ENCODE data around the gene LILRB2.
"Not testable (repeated sequence)": the region's sequence is repeated elsewhere in the genome, so short reads cannot be mapped to it uniquely, and the experiment has no call there.

LILRB2 gene

GRCh38 chr19:54302257-54302656 is 21.3 kb upstream of the LILRB2 start:
- no peak overlapping the region for H3K4me3 ChIP-seq (ENCODE audit: low read length in 2 of 2)

DNA sequence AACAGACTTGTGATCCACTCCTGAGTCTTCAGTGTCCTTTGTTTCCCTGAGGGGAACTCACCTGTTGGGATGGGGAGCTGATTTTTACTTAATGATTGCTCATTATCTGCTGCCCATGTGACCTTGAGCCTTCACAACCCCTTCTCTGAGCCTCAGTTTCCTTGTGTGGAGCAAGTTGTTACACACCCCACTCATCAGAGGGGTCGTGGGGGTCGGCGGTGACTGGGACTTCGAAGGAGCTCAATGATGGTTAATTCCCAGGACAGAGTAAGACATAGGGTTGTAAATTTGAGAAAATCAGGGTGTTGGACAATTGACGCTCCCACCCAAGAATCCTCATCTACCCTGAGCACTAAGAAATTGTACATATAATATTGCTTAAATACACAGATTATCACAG is 18.6 kb upstream of the LILRB2 start:
- H3K36me3 ChIP-seq (ENCODE audit: control insufficient read depth in 2 of 2, insufficient read depth in 2 of 2, low read length in 2 of 2) = no peaks in the 10 kb centered on the region
- no peaks in the 10 kb centered on the region for H3K4me1 ChIP-seq (ENCODE audit: control insufficient read depth, insufficient read depth, low read length)
- H3K27me3 ChIP-seq (ENCODE audit: control insufficient read depth in 1 of 2, insufficient read depth in 2 of 2, low read length in 2 of 2) = peaks cover 0 to 6% of the 10 kb centered on the region in 2 donors
- H3K4me3 ChIP-seq (ENCODE audit: low read length in 2 of 2) = no peak overlapping the region
- no peaks in the 10 kb centered on the region for H3K9me3 ChIP-seq (ENCODE audit: control insufficient read depth in 2 of 2, low read length in 2 of 2)
- H3K9ac ChIP-seq (ENCODE audit: low read length in 2 of 2) = no peak overlapping the region
- H3K27ac ChIP-seq (ENCODE audit: low read length) = no peak overlapping the region

More at GRCh38 chr19:54302257-54302656, 21.3 kb upstream of the LILRB2 start:
- no peaks in the 10 kb centered on the region for H3K36me3 ChIP-seq (ENCODE audit: control insufficient read depth in 2 of 2, insufficient read depth in 2 of 2, low read length in 2 of 2)
- no peak overlapping the region for H3K27ac ChIP-seq (ENCODE audit: low read length)
- H3K9ac ChIP-seq (ENCODE audit: low read length in 2 of 2) = no peak overlapping the region
- no peaks in the 10 kb centered on the region for H3K4me1 ChIP-seq (ENCODE audit: control insufficient read depth, insufficient read depth, low read length)
- peaks cover 0 to 8% of the 10 kb centered on the region in 2 donors for H3K27me3 ChIP-seq (ENCODE audit: control insufficient read depth in 1 of 2, insufficient read depth in 2 of 2, low read length in 2 of 2)
- peaks cover 0 to 2% of the 10 kb centered on the region in 2 donors for H3K9me3 ChIP-seq (ENCODE audit: control insufficient read depth in 2 of 2, low read length in 2 of 2)

DNA sequence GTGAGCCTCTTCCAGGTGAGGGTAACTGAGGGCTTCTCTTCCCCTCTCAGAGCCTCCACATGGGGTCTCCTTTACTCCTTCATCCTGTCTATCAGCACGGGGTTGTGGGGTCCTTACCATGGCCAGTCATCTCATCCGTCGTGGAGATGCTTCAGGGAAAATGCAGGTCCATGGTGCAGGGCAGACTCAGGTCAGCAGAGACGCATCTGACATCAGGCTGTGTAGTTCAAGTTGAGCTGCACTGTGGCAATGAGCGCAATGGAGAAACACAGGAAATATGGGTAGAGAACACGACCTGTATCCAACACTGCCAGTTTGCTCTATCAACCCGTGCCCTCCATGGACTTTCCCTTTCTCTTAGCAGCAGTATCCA is 18.2 kb upstream of the LILRB2 start:
- no peak overlapping the region for H3K27ac ChIP-seq (ENCODE audit: low read length)
- H3K27me3 ChIP-seq (ENCODE audit: control insufficient read depth in 1 of 2, insufficient read depth in 2 of 2, low read length in 2 of 2) = peaks cover 0 to 6% of the 10 kb centered on the region in 2 donors
- H3K9me3 ChIP-seq (ENCODE audit: control insufficient read depth in 2 of 2, low read length in 2 of 2) = no peaks in the 10 kb centered on the region
- no peaks in the 10 kb centered on the region for H3K36me3 ChIP-seq (ENCODE audit: control insufficient read depth in 2 of 2, insufficient read depth in 2 of 2, low read length in 2 of 2)
- no peaks in the 10 kb centered on the region for H3K4me1 ChIP-seq (ENCODE audit: control insufficient read depth, insufficient read depth, low read length)
- no peak overlapping the region for H3K4me3 ChIP-seq (ENCODE audit: low read length in 2 of 2)
- H3K9ac ChIP-seq (ENCODE audit: low read length in 2 of 2) = no peak overlapping the region

DNA sequence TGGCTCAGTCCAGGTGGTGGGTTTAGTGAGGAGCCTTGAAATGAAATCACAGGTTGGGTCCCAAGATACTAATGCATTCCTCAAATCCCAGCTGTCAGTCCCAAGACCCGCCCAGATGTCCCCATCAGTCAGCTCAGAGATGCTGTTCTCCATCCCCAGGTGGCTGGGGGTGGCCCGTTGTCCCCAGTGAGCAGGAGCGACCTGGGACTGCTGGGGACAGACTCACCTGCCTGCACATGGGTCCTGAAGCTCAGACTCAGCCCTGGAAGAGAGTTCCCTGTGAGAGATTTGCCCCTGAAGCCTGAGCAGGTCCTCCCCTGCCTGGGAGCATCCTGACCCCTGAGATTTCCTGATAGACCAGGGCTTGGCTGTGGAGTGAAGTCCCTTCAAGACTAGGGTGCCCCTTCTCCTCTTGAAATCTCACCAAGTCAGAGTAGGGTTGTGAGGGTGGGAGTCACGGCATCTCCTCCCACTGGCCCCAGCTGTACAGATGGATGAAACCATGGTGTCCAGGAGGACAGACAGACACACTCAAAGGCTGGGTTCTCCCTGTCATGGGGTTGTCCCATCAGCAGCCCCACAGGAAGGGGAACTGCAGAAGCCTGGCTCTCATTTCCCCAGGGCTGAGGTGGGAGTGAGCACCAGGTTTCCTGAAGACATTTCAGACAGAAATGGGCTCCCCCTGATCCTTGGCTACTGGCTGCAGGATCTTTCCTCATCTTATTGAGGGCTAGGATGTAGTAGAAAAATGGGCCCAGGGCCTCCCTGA is 17.6 kb upstream of the LILRB2 start:
- Histone ChIP-seq H3K9me3 (ENCODE audit: control insufficient read depth in 2 of 2, low read length in 2 of 2) (peaks cover 3% of the 10 kb centered on the region in 2 donors), H3K4me1 (ENCODE audit: control insufficient read depth, insufficient read depth, low read length) (no peaks in the 10 kb centered on the region), H3K9ac (ENCODE audit: low read length in 2 of 2) (no peak overlapping the region), H3K27ac (ENCODE audit: low read length) (no peak overlapping the region), H3K4me3 (ENCODE audit: low read length in 2 of 2) (no peak overlapping the region), H3K36me3 (ENCODE audit: control insufficient read depth in 2 of 2, insufficient read depth in 2 of 2, low read length in 2 of 2) (no peaks in the 10 kb centered on the region), H3K27me3 (ENCODE audit: control insufficient read depth in 1 of 2, insufficient read depth in 2 of 2, low read length in 2 of 2) (peaks cover 0 to 6% of the 10 kb centered on the region in 2 donors)

- Histone ChIP-seq H3K9ac (ENCODE audit: low read length in 2 of 2) (no peak overlapping the region), H3K27ac (ENCODE audit: low read length) (no peak overlapping the region), H3K4me1 (ENCODE audit: control insufficient read depth, insufficient read depth, low read length) (no peaks in the 10 kb centered on the region), H3K9me3 (ENCODE audit: control insufficient read depth in 2 of 2, low read length in 2 of 2) (peaks cover 3% of the 10 kb centered on the region in 2 donors), H3K36me3 (ENCODE audit: control insufficient read depth in 2 of 2, insufficient read depth in 2 of 2, low read length in 2 of 2) (no peaks in the 10 kb centered on the region), H3K4me3 (ENCODE audit: low read length in 2 of 2) (no peak overlapping the region), H3K27me3 (ENCODE audit: control insufficient read depth in 1 of 2, insufficient read depth in 2 of 2, low read length in 2 of 2) (peaks cover 0 to 6% of the 10 kb centered on the region in 2 donors)
Measured at GRCh38 chr19:54297759-54298305, 16.9 kb upstream of the LILRB2 start.

- peaks cover 0 to 6% of the 10 kb centered on the region in 2 donors for H3K27me3 ChIP-seq (ENCODE audit: control insufficient read depth in 1 of 2, insufficient read depth in 2 of 2, low read length in 2 of 2)
- no peaks in the 10 kb centered on the region for H3K4me1 ChIP-seq (ENCODE audit: control insufficient read depth, insufficient read depth, low read length)
- H3K36me3 ChIP-seq (ENCODE audit: control insufficient read depth in 2 of 2, insufficient read depth in 2 of 2, low read length in 2 of 2) = no peaks in the 10 kb centered on the region
- H3K27ac ChIP-seq (ENCODE audit: low read length) = no peak overlapping the region
- no peak overlapping the region for H3K4me3 ChIP-seq (ENCODE audit: low read length in 2 of 2)
- peaks cover 3% of the 10 kb centered on the region in 2 donors for H3K9me3 ChIP-seq (ENCODE audit: control insufficient read depth in 2 of 2, low read length in 2 of 2)
- H3K9ac ChIP-seq (ENCODE audit: low read length in 2 of 2) = no peak overlapping the region
Measured at GRCh38 chr19:54294539-54294938, 13.6 kb upstream of the LILRB2 start.

GRCh38 chr19:54289160-54289559 is 8.2 kb upstream of the LILRB2 start:
- H3K36me3 ChIP-seq (ENCODE audit: control insufficient read depth in 2 of 2, insufficient read depth in 2 of 2, low read length in 2 of 2); H3K27ac ChIP-seq (ENCODE audit: low read length); H3K27me3 ChIP-seq (ENCODE audit: control insufficient read depth in 1 of 2, insufficient read depth in 2 of 2, low read length in 2 of 2); H3K4me3 ChIP-seq (ENCODE audit: low read length in 2 of 2); H3K4me1 ChIP-seq (ENCODE audit: control insufficient read depth, insufficient read depth, low read length); H3K9me3 ChIP-seq (ENCODE audit: control insufficient read depth in 2 of 2, low read length in 2 of 2); H3K9ac ChIP-seq (ENCODE audit: low read length in 2 of 2): not testable (repeated sequence)

DNA sequence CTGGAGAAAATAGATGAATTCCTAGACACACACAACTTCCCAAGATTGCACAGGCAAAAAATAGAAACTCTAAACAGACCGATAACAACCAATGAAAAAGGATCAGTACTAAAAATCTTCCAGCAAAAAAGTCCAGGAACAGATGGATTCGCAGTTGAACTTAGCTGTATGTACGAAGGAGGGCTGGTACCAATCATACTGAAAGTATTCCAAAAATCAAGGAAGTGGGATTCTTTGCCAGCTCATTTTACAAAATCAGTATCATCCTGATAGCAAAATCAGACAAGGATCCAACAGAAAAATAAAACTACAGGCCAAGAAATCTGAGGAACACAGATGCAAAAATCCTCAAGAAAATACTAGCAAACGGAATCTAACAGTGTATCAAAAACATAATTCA is 6.5 kb upstream of the LILRB2 start:
- Histone ChIP-seq H3K27ac (ENCODE audit: low read length) (no peak overlapping the region), H3K27me3 (ENCODE audit: control insufficient read depth in 1 of 2, insufficient read depth in 2 of 2, low read length in 2 of 2) (peaks cover 0 to under 1% of the 10 kb centered on the region in 2 donors), H3K9ac (ENCODE audit: low read length in 2 of 2) (no peak overlapping the region), H3K4me3 (ENCODE audit: low read length in 2 of 2) (no peak overlapping the region), H3K4me1 (ENCODE audit: control insufficient read depth, insufficient read depth, low read length) (no peaks in the 10 kb centered on the region), H3K36me3 (ENCODE audit: control insufficient read depth in 2 of 2, insufficient read depth in 2 of 2, low read length in 2 of 2) (no peaks in the 10 kb centered on the region), H3K9me3 (ENCODE audit: control insufficient read depth in 2 of 2, low read length in 2 of 2) (no peaks in the 10 kb centered on the region)

DNA sequence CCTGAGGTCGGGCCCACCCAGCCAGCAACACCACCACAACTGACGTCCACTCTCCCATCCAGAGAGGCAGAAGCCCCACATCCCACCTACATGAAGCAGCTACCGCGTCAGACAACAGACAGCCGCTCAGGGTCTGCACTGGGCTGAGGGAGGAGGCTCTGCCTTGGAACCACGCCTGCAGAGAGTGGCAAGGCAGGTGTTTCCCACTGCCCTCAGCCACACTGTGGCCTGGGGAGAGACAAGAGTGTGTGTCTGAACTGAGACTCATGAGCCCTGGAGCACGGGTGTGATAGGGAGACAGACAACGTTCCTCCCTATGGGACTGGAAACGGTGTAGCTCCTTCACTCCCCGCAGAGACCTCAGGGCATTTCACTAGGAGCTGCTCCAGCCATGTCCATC is 5.4 kb upstream of the LILRB2 start:
- H3K4me1 ChIP-seq (ENCODE audit: control insufficient read depth, insufficient read depth, low read length); H3K36me3 ChIP-seq (ENCODE audit: control insufficient read depth in 2 of 2, insufficient read depth in 2 of 2, low read length in 2 of 2); H3K9me3 ChIP-seq (ENCODE audit: control insufficient read depth in 2 of 2, low read length in 2 of 2); H3K27me3 ChIP-seq (ENCODE audit: control insufficient read depth in 1 of 2, insufficient read depth in 2 of 2, low read length in 2 of 2); H3K27ac ChIP-seq (ENCODE audit: low read length); H3K9ac ChIP-seq (ENCODE audit: low read length in 2 of 2); H3K4me3 ChIP-seq (ENCODE audit: low read length in 2 of 2): not testable (repeated sequence)

DNA sequence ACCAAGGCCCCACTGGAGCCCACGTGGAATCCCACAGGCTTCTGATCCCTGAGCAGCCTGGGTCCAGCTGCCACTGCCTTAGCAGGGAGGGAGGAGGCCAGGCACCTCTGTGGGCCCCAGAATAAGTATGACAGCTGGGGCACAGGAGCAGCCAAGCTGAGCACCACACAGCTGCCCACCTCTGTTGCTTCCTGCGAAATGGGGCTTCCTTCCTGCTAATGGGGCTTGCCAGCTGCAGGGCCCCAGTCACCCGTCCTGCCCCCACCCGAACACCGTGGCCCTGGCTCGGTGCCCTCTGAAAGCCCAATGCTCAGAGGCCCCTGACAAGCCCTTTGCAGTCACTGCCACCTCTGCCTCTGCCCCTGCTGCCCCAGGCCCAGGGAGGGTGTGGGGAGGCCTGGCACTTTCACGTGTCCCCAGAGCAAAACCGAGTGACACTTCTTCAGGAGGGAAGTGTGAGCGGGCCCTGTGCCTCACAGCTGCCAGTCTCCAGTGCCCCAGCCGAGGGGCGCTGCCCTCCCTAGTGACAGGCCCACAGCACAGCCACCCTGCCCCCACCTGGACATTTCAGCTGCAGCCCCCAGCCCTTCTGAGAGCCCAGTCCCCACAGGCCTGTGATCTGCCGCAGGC is 4.6 kb upstream of the LILRB2 start:
- H3K4me1 ChIP-seq (ENCODE audit: control insufficient read depth, insufficient read depth, low read length); H3K36me3 ChIP-seq (ENCODE audit: control insufficient read depth in 2 of 2, insufficient read depth in 2 of 2, low read length in 2 of 2); H3K4me3 ChIP-seq (ENCODE audit: low read length in 2 of 2); H3K9me3 ChIP-seq (ENCODE audit: control insufficient read depth in 2 of 2, low read length in 2 of 2); H3K27ac ChIP-seq (ENCODE audit: low read length); H3K9ac ChIP-seq (ENCODE audit: low read length in 2 of 2); H3K27me3 ChIP-seq (ENCODE audit: control insufficient read depth in 1 of 2, insufficient read depth in 2 of 2, low read length in 2 of 2): not testable (repeated sequence)
